ENCODE data around the gene FBXL7.

FBXL7 gene

DNA sequence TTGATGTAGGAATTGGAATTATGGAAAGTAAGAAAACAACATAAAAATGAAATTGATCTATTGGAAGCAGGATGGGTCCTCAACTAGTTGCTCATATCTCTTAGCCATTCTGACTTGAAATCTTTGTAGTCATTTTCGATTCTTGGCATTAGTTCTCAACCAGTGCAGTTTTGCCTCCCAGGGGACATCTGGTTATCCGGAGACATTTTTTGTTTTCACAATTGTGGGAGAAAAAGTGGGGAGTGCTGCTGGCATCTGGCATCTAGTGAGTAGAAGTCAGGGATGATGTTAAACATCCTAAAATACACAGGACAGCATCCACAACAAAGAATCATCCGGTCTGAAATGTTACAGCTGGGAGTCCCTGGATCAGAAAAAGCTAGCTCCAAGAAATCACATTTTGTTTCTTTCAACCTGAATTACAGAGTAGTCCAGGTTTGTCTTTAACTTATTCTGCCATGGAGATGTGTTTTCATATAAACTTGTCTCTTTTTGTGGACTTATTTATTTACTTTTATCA, 74.9 kb downstream of the FBXL7 start:
- no peak for ATAC-seq (replicated peaks; ENCODE audit: extremely low read depth, poor library complexity, severe bottlenecking)
- H3K27me3 Mint-ChIP-seq: no peaks in the 10 kb centered on the region
- H3K4me1 Mint-ChIP-seq: no peaks in the 10 kb centered on the region
- no peak overlapping the region for H3K27ac Mint-ChIP-seq (ENCODE audit: low read depth)
- H3K36me3 Mint-ChIP-seq (ENCODE audit: insufficient read depth): no peaks in the 10 kb centered on the region
- H3K9me3 Mint-ChIP-seq: peaks cover 4% of the 10 kb centered on the region
- no peak for DNase-seq (ENCODE audit: low spot score in 2 of 2)
- no peak overlapping the region for H3K4me3 Mint-ChIP-seq

DNA sequence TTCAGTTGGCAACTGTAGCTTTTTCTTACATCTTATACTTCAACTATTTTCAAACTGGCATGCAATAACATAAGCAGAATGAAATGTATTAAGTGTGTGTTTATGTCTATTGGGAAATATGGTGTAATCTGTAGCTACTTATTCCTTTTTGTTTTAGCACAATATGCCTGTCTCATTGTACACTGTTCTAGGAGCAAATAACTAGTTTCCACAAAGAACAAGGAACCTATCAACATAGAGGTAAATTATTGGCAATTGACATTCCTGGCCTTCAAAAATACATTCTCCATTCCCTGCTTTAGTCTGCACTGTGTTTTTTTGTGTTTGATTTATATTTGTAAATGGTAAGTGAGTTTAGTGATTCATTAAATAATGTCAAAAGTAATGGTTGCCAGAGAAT, 75.7 kb downstream of the FBXL7 start:
- no peak overlapping the region for H3K27ac Mint-ChIP-seq (ENCODE audit: low read depth)
- DNase-seq (ENCODE audit: low spot score in 2 of 2): no peak
- H3K4me1 Mint-ChIP-seq: no peaks in the 10 kb centered on the region
- H3K9me3 Mint-ChIP-seq: peaks cover 4% of the 10 kb centered on the region
- H3K4me3 Mint-ChIP-seq: no peak overlapping the region
- H3K27me3 Mint-ChIP-seq: no peaks in the 10 kb centered on the region
- no peaks in the 10 kb centered on the region for H3K36me3 Mint-ChIP-seq (ENCODE audit: insufficient read depth)
- no peak for ATAC-seq (replicated peaks; ENCODE audit: extremely low read depth, poor library complexity, severe bottlenecking)

DNA sequence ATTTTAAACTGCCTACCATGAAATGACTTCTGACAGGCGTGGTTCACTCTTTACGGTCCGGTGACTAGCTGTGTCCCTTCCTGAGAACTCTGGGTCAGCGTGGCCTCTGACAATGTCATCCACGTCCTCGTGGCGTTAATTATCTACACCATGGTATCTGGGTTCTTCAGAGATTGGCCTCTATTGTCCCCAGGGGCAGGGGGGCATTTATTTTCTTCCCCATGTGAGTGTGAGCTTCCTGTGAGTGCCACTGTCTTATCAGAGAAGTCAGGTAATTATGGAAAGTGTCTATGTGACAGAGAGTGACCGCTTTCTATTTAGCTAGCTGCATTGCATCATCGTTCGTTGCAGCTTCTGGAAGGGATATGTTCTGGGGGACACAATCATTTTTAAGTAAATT, 77.2 kb downstream of the FBXL7 start:
- no peaks in the 10 kb centered on the region for H3K9me3 Mint-ChIP-seq
- no peaks in the 10 kb centered on the region for H3K36me3 Mint-ChIP-seq (ENCODE audit: insufficient read depth)
- DNase-seq (ENCODE audit: low spot score in 2 of 2) (no peak), ATAC-seq (replicated peaks; ENCODE audit: extremely low read depth, poor library complexity, severe bottlenecking) (no peak)
- H3K27ac Mint-ChIP-seq (ENCODE audit: low read depth): no peak overlapping the region
- H3K4me1 Mint-ChIP-seq: no peaks in the 10 kb centered on the region
- H3K4me3 Mint-ChIP-seq: no peak overlapping the region
- H3K27me3 Mint-ChIP-seq: no peaks in the 10 kb centered on the region

DNA sequence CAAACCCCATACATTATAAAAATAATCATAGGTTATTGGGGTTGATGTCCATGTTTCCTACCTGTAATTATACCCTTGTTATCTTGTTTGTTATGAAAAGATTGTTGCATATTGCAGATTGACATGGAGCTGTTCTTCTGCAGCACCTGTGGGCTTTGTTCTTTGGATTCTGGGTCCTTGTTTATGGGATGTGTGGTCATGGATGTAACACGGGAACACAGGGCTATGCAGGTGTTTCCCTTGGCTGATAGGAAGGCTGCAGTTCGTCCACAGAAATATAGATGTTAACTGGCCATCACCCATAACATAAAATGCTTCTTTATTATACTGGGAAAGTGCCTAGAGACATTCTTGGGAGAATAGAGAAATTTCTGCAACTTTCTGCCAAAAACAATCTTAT, 77.9 kb downstream of the FBXL7 start:
- DNase-seq (ENCODE audit: low spot score in 2 of 2): no peak
- ATAC-seq (replicated peaks; ENCODE audit: extremely low read depth, poor library complexity, severe bottlenecking): no peak
- Mint-ChIP-seq H3K36me3 (ENCODE audit: insufficient read depth) (no peaks in the 10 kb centered on the region), H3K4me1 (no peaks in the 10 kb centered on the region), H3K9me3 (peaks cover 7% of the 10 kb centered on the region), H3K27me3 (no peaks in the 10 kb centered on the region), H3K27ac (ENCODE audit: low read depth) (no peak overlapping the region), H3K4me3 (no peak overlapping the region)

DNA sequence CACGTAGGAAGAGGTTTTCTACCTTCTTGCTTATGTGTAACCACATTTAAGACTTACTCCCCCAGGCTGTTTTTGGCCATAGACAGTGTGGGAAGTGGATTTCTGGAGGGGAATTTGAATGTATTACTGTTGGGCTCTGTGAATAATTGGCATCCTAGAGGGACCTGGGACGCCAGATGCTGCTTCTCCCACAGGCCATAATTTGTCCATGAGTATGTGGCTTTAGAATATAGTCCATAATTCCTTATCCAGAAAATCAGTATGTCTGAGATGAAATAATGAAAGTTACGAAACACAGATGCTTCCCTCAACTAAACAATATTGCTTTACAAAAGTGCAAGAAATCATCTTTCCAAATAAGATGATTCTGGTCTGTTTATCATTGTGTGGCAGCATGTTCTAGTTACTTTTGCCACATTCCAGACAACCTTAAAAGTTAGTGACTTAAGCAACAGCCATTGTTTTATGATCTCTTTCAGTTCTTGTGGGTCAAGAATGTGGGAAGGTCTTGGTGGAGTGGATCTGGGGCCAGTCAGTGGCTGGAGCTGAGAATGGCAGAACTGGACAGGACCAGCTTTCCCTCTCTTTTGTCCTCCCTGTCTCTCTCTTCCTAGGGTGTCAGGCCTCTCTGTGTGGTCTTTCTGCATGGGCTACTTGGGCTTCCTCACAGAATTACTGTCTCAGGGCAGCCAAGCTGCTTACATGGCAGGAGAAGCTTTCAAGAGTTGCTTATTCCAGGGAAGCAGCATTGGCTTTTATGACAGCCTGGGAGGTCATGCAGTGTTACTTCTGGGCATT, 79.4 kb downstream of the FBXL7 start:
- no peak overlapping the region for H3K4me3 Mint-ChIP-seq
- H3K36me3 Mint-ChIP-seq (ENCODE audit: insufficient read depth): no peaks in the 10 kb centered on the region
- ATAC-seq (replicated peaks; ENCODE audit: extremely low read depth, poor library complexity, severe bottlenecking) (no peak), DNase-seq (ENCODE audit: low spot score in 2 of 2) (no peak)
- H3K27me3 Mint-ChIP-seq: no peaks in the 10 kb centered on the region
- peaks cover 13% of the 10 kb centered on the region for H3K9me3 Mint-ChIP-seq
- no peak overlapping the region for H3K27ac Mint-ChIP-seq (ENCODE audit: low read depth)
- H3K4me1 Mint-ChIP-seq: no peaks in the 10 kb centered on the region

DNA sequence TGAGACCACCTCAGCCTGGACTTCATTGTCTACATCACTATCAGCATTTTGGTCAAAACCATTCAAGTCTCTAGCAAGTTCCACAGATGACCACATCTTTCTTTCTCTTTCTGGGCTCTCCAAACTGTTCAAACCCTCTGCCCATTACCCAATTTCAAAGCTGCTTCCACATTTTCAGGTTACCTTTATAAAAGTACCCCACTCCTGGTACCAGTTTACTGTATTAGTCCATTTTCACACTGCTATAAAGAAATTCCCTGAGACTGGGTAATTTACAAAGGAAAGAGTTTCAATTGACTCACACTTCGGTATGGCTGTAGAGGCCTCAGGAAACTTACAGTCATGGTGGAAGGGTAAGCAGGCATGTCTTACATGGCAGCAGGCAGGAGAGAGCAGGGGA, 84.5 kb downstream of the FBXL7 start:
- peaks cover 33% of the 10 kb centered on the region for H3K9me3 Mint-ChIP-seq
- no peak for DNase-seq (ENCODE audit: low spot score in 2 of 2)

DNA sequence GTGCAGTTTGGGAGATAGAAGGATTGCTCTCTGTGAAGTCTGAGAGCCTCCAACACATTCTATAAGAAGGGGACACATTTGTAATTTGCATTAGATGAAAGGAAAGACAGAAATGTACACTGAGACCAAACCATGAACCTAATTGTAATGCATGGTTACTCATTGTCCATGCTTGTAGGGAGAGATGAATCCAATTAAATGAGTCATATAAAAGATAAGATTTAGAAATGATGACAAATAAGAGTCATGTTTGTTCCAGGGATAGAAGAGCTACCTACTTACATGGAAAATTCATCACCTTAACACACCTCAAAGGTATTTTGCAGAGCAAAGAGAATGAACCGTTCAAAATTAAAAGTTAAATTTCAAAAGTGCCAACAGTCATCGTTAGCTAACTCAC, 85.1 kb downstream of the FBXL7 start:
- DNase-seq (ENCODE audit: low spot score in 2 of 2) (no peak), ATAC-seq (replicated peaks; ENCODE audit: extremely low read depth, poor library complexity, severe bottlenecking) (no peak)
- Mint-ChIP-seq H3K4me3 (no peak overlapping the region), H3K9me3 (peaks cover 34% of the 10 kb centered on the region), H3K27ac (ENCODE audit: low read depth) (no peak overlapping the region), H3K4me1 (no peaks in the 10 kb centered on the region), H3K36me3 (ENCODE audit: insufficient read depth) (no peaks in the 10 kb centered on the region), H3K27me3 (no peaks in the 10 kb centered on the region)

More for the DNA sequence above, 84.5 kb downstream of the FBXL7 start:
- Mint-ChIP-seq H3K27me3 (no peaks in the 10 kb centered on the region), H3K4me1 (no peaks in the 10 kb centered on the region), H3K4me3 (no peak overlapping the region), H3K36me3 (ENCODE audit: insufficient read depth) (no peaks in the 10 kb centered on the region), H3K27ac (ENCODE audit: low read depth) (no peak overlapping the region)
- ATAC-seq (replicated peaks; ENCODE audit: extremely low read depth, poor library complexity, severe bottlenecking): no peak

DNA sequence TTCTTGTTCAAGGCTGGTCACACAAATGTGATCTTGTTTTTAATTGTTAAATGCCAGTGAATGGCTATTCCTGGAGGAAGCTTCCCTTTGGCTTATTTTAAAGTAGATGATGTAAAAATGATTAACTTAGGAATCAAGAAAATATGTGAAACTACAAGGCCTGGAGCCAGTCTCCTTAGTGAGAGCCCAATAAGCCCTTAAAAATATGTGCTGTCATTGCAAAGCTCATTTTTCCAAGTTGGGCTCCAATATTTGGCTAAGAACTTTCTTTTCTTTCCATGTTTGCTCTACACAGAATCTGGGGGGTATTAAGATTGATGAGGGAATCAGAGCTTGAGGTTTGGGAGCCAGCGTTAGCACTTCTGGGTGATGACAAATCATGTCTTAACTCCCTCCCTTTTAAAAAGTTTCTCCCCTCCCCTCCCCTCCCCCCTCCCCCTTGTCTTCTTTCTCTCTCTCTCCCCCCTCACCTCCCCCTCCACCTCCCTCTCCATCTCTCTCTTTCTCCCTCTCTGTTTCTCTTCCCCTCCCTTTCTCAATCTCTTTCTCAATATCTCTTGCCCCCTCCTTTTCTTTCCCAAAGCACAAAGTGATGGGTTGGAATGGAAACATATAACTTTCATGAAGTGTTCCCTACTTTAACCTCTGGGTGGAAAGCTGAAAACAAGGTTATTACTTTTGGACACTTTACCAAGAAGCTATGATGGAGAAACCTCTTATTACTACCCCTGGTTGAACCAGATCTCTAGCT, 86.0 kb downstream of the FBXL7 start:
- Mint-ChIP-seq H3K4me1 (no peaks in the 10 kb centered on the region), H3K27me3 (no peaks in the 10 kb centered on the region), H3K4me3 (no peak overlapping the region), H3K9me3 (peaks cover 34% of the 10 kb centered on the region), H3K36me3 (ENCODE audit: insufficient read depth) (no peaks in the 10 kb centered on the region), H3K27ac (ENCODE audit: low read depth) (no peak overlapping the region)
- DNase-seq (ENCODE audit: low spot score in 2 of 2) (no peak), ATAC-seq (replicated peaks; ENCODE audit: extremely low read depth, poor library complexity, severe bottlenecking) (no peak)

DNA sequence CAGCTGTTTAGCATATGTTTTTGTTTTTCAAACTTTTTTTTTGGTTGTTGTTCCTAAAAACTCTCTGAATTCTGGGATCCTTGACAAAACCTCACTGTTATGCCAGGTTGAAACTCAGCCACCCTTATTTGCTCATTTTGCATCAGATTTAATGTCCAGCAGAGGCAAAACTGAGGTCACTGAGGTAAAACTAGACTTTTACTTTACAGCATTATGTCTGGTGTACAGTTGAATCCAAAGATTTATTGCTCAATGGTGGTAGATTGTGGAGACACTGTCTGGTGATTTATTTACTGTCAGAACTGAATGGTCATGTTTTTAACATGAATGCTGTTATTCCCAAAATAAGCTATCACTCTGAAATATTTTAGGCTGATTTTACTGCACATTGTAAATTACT, 87.9 kb downstream of the FBXL7 start:
- Mint-ChIP-seq H3K9me3 (peaks cover 27% of the 10 kb centered on the region), H3K27ac (ENCODE audit: low read depth) (no peak overlapping the region), H3K36me3 (ENCODE audit: insufficient read depth) (no peaks in the 10 kb centered on the region), H3K4me1 (no peaks in the 10 kb centered on the region), H3K27me3 (no peaks in the 10 kb centered on the region), H3K4me3 (no peak overlapping the region)
- DNase-seq (ENCODE audit: low spot score in 2 of 2) (no peak), ATAC-seq (replicated peaks; ENCODE audit: extremely low read depth, poor library complexity, severe bottlenecking) (no peak)

DNA sequence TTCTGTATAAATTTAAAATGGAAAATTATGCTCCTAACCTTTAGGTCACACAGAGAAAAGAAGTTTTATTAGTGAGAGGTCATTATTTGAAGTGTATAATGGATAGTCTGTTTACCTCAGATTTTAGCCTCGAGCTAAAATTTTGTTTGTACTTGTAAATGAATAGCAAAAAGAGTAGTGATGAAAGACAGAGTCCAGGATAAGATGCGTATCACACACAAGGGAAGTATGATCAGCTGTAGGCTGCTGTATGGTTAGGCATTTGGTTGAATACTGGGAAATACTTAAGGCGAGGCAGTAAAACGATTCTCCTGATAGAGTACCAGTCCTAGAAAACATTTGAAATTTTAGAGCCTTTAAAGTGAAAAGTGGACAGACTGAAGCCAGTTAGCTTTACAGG, 92.7 kb downstream of the FBXL7 start:
- peaks cover 19% of the 10 kb centered on the region for H3K9me3 Mint-ChIP-seq
- H3K4me1 Mint-ChIP-seq: no peaks in the 10 kb centered on the region
- no peaks in the 10 kb centered on the region for H3K27me3 Mint-ChIP-seq
- DNase-seq (ENCODE audit: low spot score in 2 of 2) (no peak), ATAC-seq (replicated peaks; ENCODE audit: extremely low read depth, poor library complexity, severe bottlenecking) (no peak)
- no peak overlapping the region for H3K4me3 Mint-ChIP-seq
- H3K36me3 Mint-ChIP-seq (ENCODE audit: insufficient read depth): no peaks in the 10 kb centered on the region
- H3K27ac Mint-ChIP-seq (ENCODE audit: low read depth): no peak overlapping the region

DNA sequence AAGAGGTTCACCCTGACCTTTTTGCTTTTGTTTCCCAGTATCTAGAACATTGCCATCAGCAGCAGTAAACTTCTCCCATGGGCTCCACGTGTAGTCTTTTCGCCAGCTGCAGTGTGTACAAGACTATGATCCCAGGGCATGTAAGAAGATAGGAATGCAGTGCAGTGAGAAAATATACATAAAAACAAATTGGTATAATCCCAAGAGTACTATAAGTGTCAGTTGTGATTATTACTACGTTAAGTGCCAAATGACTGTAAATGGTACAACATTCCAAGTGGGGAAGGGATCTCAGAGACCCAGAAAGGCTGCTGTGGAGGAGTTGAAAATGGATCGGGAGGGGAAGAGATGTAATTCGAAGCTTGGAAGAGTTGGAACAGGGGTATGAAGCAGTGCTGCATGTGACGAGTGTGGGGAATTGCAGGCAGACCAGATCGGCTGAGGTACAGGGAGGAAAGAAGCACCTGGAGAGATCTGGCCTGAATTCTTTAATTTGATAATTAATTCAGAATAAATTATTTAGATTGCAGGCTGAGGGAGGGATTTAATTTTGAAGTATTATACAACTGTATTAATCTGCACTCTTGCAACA, 95.1 kb downstream of the FBXL7 start:
- no peak for ATAC-seq (replicated peaks; ENCODE audit: extremely low read depth, poor library complexity, severe bottlenecking)
- no peak for DNase-seq (ENCODE audit: low spot score in 2 of 2)
- Mint-ChIP-seq H3K4me1 (no peaks in the 10 kb centered on the region), H3K9me3 (peaks cover 15% of the 10 kb centered on the region), H3K27ac (ENCODE audit: low read depth) (no peak overlapping the region), H3K4me3 (no peak overlapping the region), H3K36me3 (ENCODE audit: insufficient read depth) (no peaks in the 10 kb centered on the region), H3K27me3 (no peaks in the 10 kb centered on the region)

DNA sequence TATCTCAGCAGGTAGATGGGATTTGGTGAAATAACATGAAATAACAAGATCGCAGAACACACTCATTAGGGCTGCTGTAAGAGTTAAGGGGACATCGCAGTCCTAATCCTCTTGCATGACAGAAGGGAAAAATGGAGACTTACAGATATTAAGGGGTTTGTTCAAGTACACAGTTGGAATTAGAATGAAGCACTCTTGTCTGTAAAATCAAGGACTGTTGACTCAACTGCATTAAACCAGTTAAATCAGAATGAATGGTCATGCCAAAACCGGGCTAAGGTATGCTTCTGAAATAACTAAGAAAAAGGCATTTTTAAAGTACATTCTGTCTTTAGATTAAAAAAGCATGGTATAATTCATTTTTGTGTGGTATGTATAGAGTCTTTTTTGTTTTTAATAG, 95.9 kb downstream of the FBXL7 start:
- no peak overlapping the region for H3K4me3 Mint-ChIP-seq
- peaks cover 17% of the 10 kb centered on the region for H3K9me3 Mint-ChIP-seq
- H3K36me3 Mint-ChIP-seq (ENCODE audit: insufficient read depth): no peaks in the 10 kb centered on the region

DNA sequence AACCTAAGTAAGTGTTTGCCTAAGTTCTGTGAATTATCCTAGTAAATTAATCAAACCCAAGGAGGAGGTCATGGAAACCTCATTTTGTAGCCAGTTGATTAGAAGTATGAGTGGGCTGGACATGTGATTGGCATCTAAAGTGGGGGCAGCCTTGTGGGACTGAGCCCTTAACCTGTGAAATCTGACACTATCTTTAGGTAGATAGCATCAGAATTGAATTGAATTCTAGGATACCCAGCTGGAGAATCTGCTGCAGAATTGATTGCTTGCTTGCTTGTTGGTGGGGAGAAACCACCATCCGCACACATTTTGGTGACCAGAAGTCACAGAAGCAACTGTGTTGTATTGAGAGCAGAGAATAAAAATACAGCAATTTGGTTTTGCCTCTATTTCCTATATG, 97.0 kb downstream of the FBXL7 start:
- no peak overlapping the region for H3K4me3 Mint-ChIP-seq
- no peak overlapping the region for H3K27ac Mint-ChIP-seq (ENCODE audit: low read depth)

More for the DNA sequence above, 95.9 kb downstream of the FBXL7 start:
- no peaks in the 10 kb centered on the region for H3K4me1 Mint-ChIP-seq
- ATAC-seq (replicated peaks; ENCODE audit: extremely low read depth, poor library complexity, severe bottlenecking) (no peak), DNase-seq (ENCODE audit: low spot score in 2 of 2) (no peak)
- no peaks in the 10 kb centered on the region for H3K27me3 Mint-ChIP-seq
- no peak overlapping the region for H3K27ac Mint-ChIP-seq (ENCODE audit: low read depth)

More for the DNA sequence above, 97.0 kb downstream of the FBXL7 start:
- no peak for ATAC-seq (replicated peaks; ENCODE audit: extremely low read depth, poor library complexity, severe bottlenecking)
- Mint-ChIP-seq H3K4me1 (no peaks in the 10 kb centered on the region), H3K36me3 (ENCODE audit: insufficient read depth) (no peaks in the 10 kb centered on the region), H3K9me3 (peaks cover 27% of the 10 kb centered on the region), H3K27me3 (no peaks in the 10 kb centered on the region)
- no peak for DNase-seq (ENCODE audit: low spot score in 2 of 2)
